ENCODE results near the gene ELOVL3. TPM values are rescaled to one million over a fixed set of nuclear protein-coding genes. Genes with fewer than 3 reads are reported as not detected.

ELOVL3 gene
- total and polyA plus RNA-seq, 9 of the 15 experiments (the other 6 are each of a cell fraction or from before 2014, with no cell fraction given) = 0.32 to 3.3 (median 0.87) TPM

DNA sequence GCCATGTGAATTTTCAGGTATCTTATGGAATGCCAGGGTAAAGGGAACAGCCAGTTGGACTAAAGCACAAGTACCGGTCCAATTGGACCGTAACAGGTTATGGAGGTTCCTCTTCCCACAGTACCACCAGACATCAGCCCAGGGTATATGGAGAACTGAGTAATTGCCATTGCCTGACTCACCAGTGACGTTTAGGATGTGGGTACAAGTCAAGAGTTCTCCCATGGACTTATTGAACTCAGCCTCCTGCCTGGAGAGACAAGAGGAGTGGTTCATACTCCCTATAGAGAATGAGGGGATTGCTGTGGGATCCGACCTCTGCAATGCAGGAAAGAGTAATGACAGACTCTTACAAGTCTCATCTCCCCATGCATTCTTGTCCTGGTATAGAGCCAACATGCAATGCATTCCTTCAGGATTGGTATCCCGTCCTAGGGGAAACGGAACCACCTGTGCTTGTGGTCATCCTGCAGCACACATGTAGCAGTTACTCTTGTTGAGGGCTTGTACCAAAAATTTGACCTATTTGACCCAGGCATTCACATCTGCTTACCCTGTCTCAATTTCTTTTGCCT, 30.7 kb upstream of the ELOVL3 start:
- CTCF ChIA-PET (ENCODE audit: low intra/inter-chr PET ratio) = no interaction called here
- no peak for TF ChIP-seq TGIF2 (CRISPR knock-in tag; IDR thresholded peaks at IDR 0.05)
- TF ChIP-seq MCM2 (IDR thresholded peaks at IDR 0.05; ENCODE audit: low read depth) = no peak
- no peak for TF ChIP-seq RNF2 (IDR thresholded peaks at IDR 0.05)
- TF ChIP-seq E2F1 (CRISPR knock-in tag; IDR thresholded peaks at IDR 0.05) = no peak
- TF ChIP-seq ZNF408 (CRISPR knock-in tag; IDR thresholded peaks at IDR 0.05; ENCODE audit: low read depth) = no peak
- no peak for TF ChIP-seq NFATC3 (IDR thresholded peaks at IDR 0.05)
- no peak for TF ChIP-seq ZNF133 (CRISPR knock-in tag; IDR thresholded peaks at IDR 0.05)
- TF ChIP-seq, protein P1, sequence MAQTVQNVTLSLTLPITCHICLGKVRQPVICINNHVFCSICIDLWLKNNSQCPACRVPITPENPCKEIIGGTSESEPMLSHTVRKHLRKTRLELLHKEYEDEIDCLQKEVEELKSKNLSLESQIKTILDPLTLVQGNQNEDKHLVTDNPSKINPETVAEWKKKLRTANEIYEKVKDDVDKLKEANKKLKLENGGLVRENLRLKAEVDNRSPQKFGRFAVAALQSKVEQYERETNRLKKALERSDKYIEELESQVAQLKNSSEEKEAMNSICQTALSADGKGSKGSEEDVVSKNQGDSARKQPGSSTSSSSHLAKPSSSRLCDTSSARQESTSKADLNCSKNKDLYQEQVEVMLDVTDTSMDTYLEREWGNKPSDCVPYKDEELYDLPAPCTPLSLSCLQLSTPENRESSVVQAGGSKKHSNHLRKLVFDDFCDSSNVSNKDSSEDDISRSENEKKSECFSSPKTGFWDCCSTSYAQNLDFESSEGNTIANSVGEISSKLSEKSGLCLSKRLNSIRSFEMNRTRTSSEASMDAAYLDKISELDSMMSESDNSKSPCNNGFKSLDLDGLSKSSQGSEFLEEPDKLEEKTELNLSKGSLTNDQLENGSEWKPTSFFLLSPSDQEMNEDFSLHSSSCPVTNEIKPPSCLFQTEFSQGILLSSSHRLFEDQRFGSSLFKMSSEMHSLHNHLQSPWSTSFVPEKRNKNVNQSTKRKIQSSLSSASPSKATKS (CRISPR knock-in tag; IDR thresholded peaks at IDR 0.05) = no peak
- TF ChIP-seq RB1 (IDR thresholded peaks at IDR 0.05; ENCODE audit: low read depth) = no peak
- no peak for TF ChIP-seq ZBTB26 (CRISPR knock-in tag; IDR thresholded peaks at IDR 0.05)
- TF ChIP-seq, protein P2, sequence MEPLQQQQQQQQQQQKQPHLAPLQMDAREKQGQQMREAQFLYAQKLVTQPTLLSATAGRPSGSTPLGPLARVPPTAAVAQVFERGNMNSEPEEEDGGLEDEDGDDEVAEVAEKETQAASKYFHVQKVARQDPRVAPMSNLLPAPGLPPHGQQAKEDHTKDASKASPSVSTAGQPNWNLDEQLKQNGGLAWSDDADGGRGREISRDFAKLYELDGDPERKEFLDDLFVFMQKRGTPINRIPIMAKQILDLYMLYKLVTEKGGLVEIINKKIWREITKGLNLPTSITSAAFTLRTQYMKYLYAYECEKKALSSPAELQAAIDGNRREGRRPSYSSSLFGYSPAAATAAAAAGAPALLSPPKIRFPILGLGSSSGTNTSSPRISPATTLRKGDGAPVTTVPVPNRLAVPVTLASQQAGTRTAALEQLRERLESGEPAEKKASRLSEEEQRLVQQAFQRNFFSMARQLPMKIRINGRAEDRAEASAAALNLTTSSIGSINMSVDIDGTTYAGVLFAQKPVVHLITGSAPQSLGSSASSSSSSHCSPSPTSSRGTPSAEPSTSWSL (CRISPR knock-in tag; IDR thresholded peaks at IDR 0.05; ENCODE audit: borderline replicate concordance) = no peak
- TF ChIP-seq NR2C2 (CRISPR knock-in tag; IDR thresholded peaks at IDR 0.05) = no peak
- no peak for TF ChIP-seq NR2C2 (tag; IDR thresholded peaks at IDR 0.05)
- no peak for TF ChIP-seq FOXM1 (IDR thresholded peaks at IDR 0.05; ENCODE audit: low read depth)
- TF ChIP-seq FOXM1 (CRISPR knock-in tag; IDR thresholded peaks at IDR 0.05; ENCODE audit: low read depth) = no peak
- no peak for TF ChIP-seq FOXP4 (CRISPR knock-in tag; IDR thresholded peaks at IDR 0.05; ENCODE audit: borderline replicate concordance)
- TF ChIP-seq POLR2A (conservative IDR thresholded peaks at IDR 0.05) = no peak
- H3K27me3 ChIP-seq (ENCODE audit: control insufficient read depth in 2 of 2, insufficient read depth in 2 of 2, low read length in 2 of 2) = peaks cover 0 to 2% of the 10 kb centered on the region in 2 experiments; a peak in 1 of 5 replicates
- BruUV-seq (replicated peaks) = no TSS peak
- H3K36me3 ChIP-seq (ENCODE audit: control insufficient read depth, insufficient read depth, low read length) = no peaks in the 10 kb centered on the region
- H2AFZ ChIP-seq (ENCODE audit: low read depth, low read length) = no peak overlapping the region
- WGBS (ENCODE audit: insufficient coverage, low coverage, missing lambda C conversion rate) = 8% methylated on average over 6 of the region's 6 CpGs
- ATAC-seq = no peak
- H3K9ac ChIP-seq (ENCODE audit: insufficient read depth in 1 of 2, low read depth in 2 of 2, low read length in 2 of 2) = no peak overlapping the region
- in situ Hi-C loops (cut with MboI) = no loop called here
- no peak for DNase-seq (ENCODE audit: extremely low read depth in 1 of 4, low spot score in 3 of 4)
- POLR2A ChIA-PET = no interaction called here
- H3K9me1 ChIP-seq (ENCODE audit: control insufficient read depth, insufficient read depth, low read length) = no peaks in the 10 kb centered on the region
- no peaks in the 10 kb centered on the region for H3K79me2 ChIP-seq (ENCODE audit: control insufficient read depth, insufficient read depth, low read length)
- H3K27ac ChIP-seq (ENCODE audit: extremely low read depth, low read depth, low read length) = no peak overlapping the region
- no peak overlapping the region for H3K4me2 ChIP-seq (ENCODE audit: insufficient read depth, low read length)
- H3K4me3 ChIP-seq = no peak overlapping the region
- intact Hi-C loops (cut with micrococcal nuclease) = no loop called here
- peaks cover 6% of the 10 kb centered on the region for H3K9me3 ChIP-seq (replicated peaks; ENCODE audit: control insufficient read depth, insufficient read depth, low read depth, low read length)
- H4K20me1 ChIP-seq (replicated peaks; ENCODE audit: control insufficient read depth, insufficient read depth, low read length) = no peaks in the 10 kb centered on the region
- FAIRE-seq = no peak
- H3K4me1 ChIP-seq (replicated peaks in 1 of 2; ENCODE audit: control insufficient read depth in 2 of 2, insufficient read depth in 2 of 2, low read length in 2 of 2) = no peaks in the 10 kb centered on the region

Measured in K562 (cell line).